Left lung (tissue), 10 donors: ENCODE results near the gene METTL27. TPM values are rescaled to one million over a fixed set of nuclear protein-coding genes. Genes with fewer than 3 reads are reported as not detected.

Experiments
- ATAC-seq: fragments of 200-7000 bp; cut with Tn5 transposase; one replicate; pipeline ENCODE4 v1.9.1; 2020; ENCODE audit warnings: moderate library complexity
- DNase-seq, 4 donors: peaks; one replicate each; pipeline ENCODE4 v3.0.0-alpha.2; 2013 to 2020
- H3K27ac ChIP-seq, 2 donors: fragments of 200-600 bp; sonication (generic) in 1 of 2; one replicate each; pipeline versions ENCODE4 v1.5.0 to v1.8.0; 2020 to 2021
- H3K27me3 ChIP-seq, 2 donors: fragments of 200-600 bp; sonication (generic) in 1 of 2; one replicate each; pipeline versions ENCODE4 v1.5.0 to v1.8.0; 2020 to 2021
- H3K36me3 ChIP-seq, 2 donors: fragments of 200-600 bp; sonication (generic) in 1 of 2; one replicate each; pipeline versions ENCODE4 v1.5.0 to v1.8.0; 2020 to 2021
- H3K4me1 ChIP-seq, 2 donors: fragments of 200-600 bp; one replicate each; pipeline ENCODE4 v1.8.0; 2021
- H3K4me3 ChIP-seq, 2 donors: fragments of 200-600 bp; sonication (generic) in 1 of 2; one replicate each; pipeline versions ENCODE4 v1.5.0 to v1.8.0; 2020 to 2021; ENCODE audit warnings: mild to moderate bottlenecking in 1 of 2
- H3K9me3 ChIP-seq, 2 donors: fragments of 200-600 bp; sonication (generic) in 1 of 2; one replicate each; pipeline versions ENCODE4 v1.5.0 to v1.8.0; 2020 to 2021
- CTCF ChIP-seq, 2 donors: fragments of 200-600 bp; sonication (generic) in 1 of 2; IDR thresholded peaks; one replicate each; pipeline versions ENCODE4 v1.5.0 to v1.8.0; 2021; ENCODE audit warnings: antibody characterized with exemption in 2 of 2
- intact Hi-C, 2 donors: fragments of 100-400 bp; cut with DNase I; formaldehyde crosslinking; loops; one replicate each; pipeline versions ENCODE4 v1.11.2 to v1.14.2; 2022
- polyA plus RNA-seq, 6 donors: library from polyadenylated mRNA; unstranded; fragments of 120-200 nt; gene quantifications; one replicate each; pipeline ENCODE4 v1.2.1, GENCODE V29; 2013; ENCODE audit not compliant: insufficient read length in 6 of 6
- total RNA-seq, 2 donors: library from RNA; stranded (reverse); fragmentation: NEBNext Ultra II Directional; extraction: Animal tissue kit (Norgen Biotek cat#: 25700); gene quantifications; one replicate each; pipeline ENCODE4 v1.2.1, GENCODE V29; 2021
- donor health status: DM: no; HTN: yes; CAD: no.
- donor health status: DM: no; HTN: no; CAD: no.

The METTL27 gene
- total and polyA plus RNA-seq, 8 donors, result 1.5 to 6.4 (median 3.0) TPM

GRCh38 chr7:73786588-73786987 is 55.7 kb downstream of the METTL27 start:
- no peak for ATAC-seq
- Histone ChIP-seq H3K4me3 (no peak overlapping the region), H3K9me3 (no peaks in the 10 kb centered on the region), H3K36me3 (no peaks in the 10 kb centered on the region), H3K27ac (no peak overlapping the region), H3K27me3 (no peaks in the 10 kb centered on the region), H3K4me1 (no peaks in the 10 kb centered on the region)
- DNase-seq, result no peak
- no peak for TF ChIP-seq CTCF (IDR thresholded peaks at IDR 0.05)
- intact Hi-C loops, result no loop called here

Other genes with a start within 250 kb of the METTL27 start
- gene MLXIPL, start 218.0 kb downstream of the METTL27 start, total RNA-seq, result 1 to 10 TPM; 1.4 to 6.2 TPM
- 1 to 10 TPM in 5 of 6 donors, under 1 TPM in 1; 0.67 to 5.3 (median 2.5) TPM for gene MLXIPL, start 218.0 kb downstream of the METTL27 start, polyA plus RNA-seq
- 1 to 10 TPM in 1 of 2 donors, under 1 TPM in 1; 0.89 to 2.0 TPM for gene VPS37D, start 174.7 kb downstream of the METTL27 start, total RNA-seq
- 10 to 100 TPM in 1 of 6 donors, 1 to 10 TPM in 5; 6.2 to 10.1 (median 8.3) TPM for gene VPS37D, start 174.7 kb downstream of the METTL27 start, polyA plus RNA-seq
- 10 to 100 TPM; 10.3 to 10.4 TPM for gene DNAJC30, start 159.1 kb downstream of the METTL27 start, total RNA-seq
- gene DNAJC30, start 159.1 kb downstream of the METTL27 start, polyA plus RNA-seq, result 10 to 100 TPM in 2 of 6 donors, 1 to 10 TPM in 4; 7.2 to 10.4 (median 9.1) TPM
- gene BUD23, start 158.9 kb downstream of the METTL27 start, total RNA-seq, result 10 to 100 TPM; 44.6 to 66.3 TPM
- 10 to 100 TPM; 73.9 to 95.0 (median 80.2) TPM for gene BUD23, start 158.9 kb downstream of the METTL27 start, polyA plus RNA-seq
- 1 to 10 TPM; 5.4 to 6.9 TPM for gene STX1A, start 122.8 kb downstream of the METTL27 start, total RNA-seq
- gene STX1A, start 122.8 kb downstream of the METTL27 start, polyA plus RNA-seq, result 10 to 100 TPM in 4 of 6 donors, 1 to 10 TPM in 2; 7.2 to 11.5 (median 10.2) TPM
- 10 to 100 TPM; 35.6 to 36.3 TPM for gene ABHD11, start 103.7 kb downstream of the METTL27 start, total RNA-seq
- 10 to 100 TPM; 12.5 to 19.9 (median 14.4) TPM for gene ABHD11, start 103.7 kb downstream of the METTL27 start, polyA plus RNA-seq
- gene CLDN3, start 72.2 kb downstream of the METTL27 start, total RNA-seq, result 10 to 100 TPM; 23.8 to 35.9 TPM
- 10 to 100 TPM; 10.1 to 23.8 (median 17.0) TPM for gene CLDN3, start 72.2 kb downstream of the METTL27 start, polyA plus RNA-seq
- 100 to 1,000 TPM; 108 to 219 TPM for gene CLDN4, start 11.5 kb downstream of the METTL27 start, total RNA-seq
- gene CLDN4, start 11.5 kb downstream of the METTL27 start, polyA plus RNA-seq, result 10 to 100 TPM; 67.1 to 99.4 (median 86.7) TPM
- not detected for gene TMEM270, start 18.6 kb upstream of the METTL27 start, total RNA-seq
- gene TMEM270, start 18.6 kb upstream of the METTL27 start, polyA plus RNA-seq, result not detected
- 100 to 1,000 TPM; 202 to 673 TPM for gene ELN, start 185.7 kb upstream of the METTL27 start, total RNA-seq
- gene ELN, start 185.7 kb upstream of the METTL27 start, polyA plus RNA-seq, result 100 to 1,000 TPM; 212 to 303 (median 229) TPM
- 10 to 100 TPM; 40.8 to 47.2 TPM for gene LIMK1, start 241.3 kb upstream of the METTL27 start, total RNA-seq
- gene LIMK1, start 241.3 kb upstream of the METTL27 start, polyA plus RNA-seq, result 10 to 100 TPM; 17.4 to 26.0 (median 24.0) TPM